Thoracic aorta (tissue), 2 donors: ENCODE results near the gene TPRN. TPM values are rescaled to one million over a fixed set of nuclear protein-coding genes. Genes with fewer than 3 reads are reported as not detected.

Experiments
- ATAC-seq: fragments of 150-250 bp; one replicate; pipeline ENCODE4 v1.8.0; 2017; ENCODE audit warnings: low read depth; ENCODE audit not compliant: insufficient number of reproducible peaks, low FRiP score
- DNase-seq: peaks from one replicate; pipeline ENCODE4 v3.0.0-alpha.2; 2020; ENCODE audit warnings: low spot score
- H3K27ac ChIP-seq, 2 donors: fragments of 200-600 bp; sonication (generic); 1 replicate in 1 of 2; 2 replicates in 1 of 2; pipeline ENCODE4 v1.5.1; 2016; ENCODE audit warnings: mild to moderate bottlenecking in 2 of 2, moderate library complexity in 2 of 2
- H3K27me3 ChIP-seq: fragments of 200-600 bp; sonication (generic); replicated peaks from 2 replicates; pipeline ENCODE4 v1.6.0; 2016; ENCODE audit warnings: mild to moderate bottlenecking; ENCODE audit not compliant: insufficient read depth
- H3K36me3 ChIP-seq: fragments of 200-600 bp; sonication (generic); one replicate; pipeline ENCODE4 v1.5.1; 2016
- H3K4me1 ChIP-seq, 2 donors: fragments of 200-600 bp; sonication (generic); 1 replicate in 1 of 2; 2 replicates in 1 of 2; pipeline versions ENCODE4 v1.5.1 to v1.6.0; 2016; ENCODE audit warnings: low read depth in 2 of 2, mild to moderate bottlenecking in 1 of 2; ENCODE audit not compliant: control insufficient read depth in 1 of 2
- H3K4me3 ChIP-seq: fragments of 200-600 bp; sonication (generic); 2 replicates; pipeline ENCODE4 v1.5.1; 2016; ENCODE audit warnings: mild to moderate bottlenecking
- H3K9me3 ChIP-seq: fragments of 200-600 bp; sonication (generic); 2 replicates; pipeline ENCODE4 v1.5.1; 2016
- CTCF ChIP-seq: fragments of 200-600 bp; sonication (generic); IDR thresholded peaks from one replicate; pipeline ENCODE4 v1.5.1; 2019; ENCODE audit warnings: antibody characterized with exemption
- total RNA-seq, 2 donors: library from RNA; depleted of rRNA; stranded (reverse); fragments of >200 nt; gene quantifications; one replicate each; pipeline versions ENCODE4 v1.1.0 to v1.2.3, GENCODE V29; 2016

The TPRN gene
- total RNA-seq, 2 donors from 2014 or later = 4.7 to 5.6 TPM

- Histone ChIP-seq H3K36me3 (no peaks in the 10 kb centered on the region), H3K9me3 (no peaks in the 10 kb centered on the region), H3K27ac (no peak overlapping the region), H3K27me3 (no peaks in the 10 kb centered on the region), H3K4me1 (peaks cover 3 to 32% of the 10 kb centered on the region in 2 donors), H3K4me3 (no peak overlapping the region)
- ATAC-seq = no peak
- no peak for DNase-seq
- no peak for TF ChIP-seq CTCF
These were observed 36.4 kb upstream of the TPRN start for GRCh38 chr9:137236936-137237421.

GRCh38 chr9:137236238-137236935 lies 35.8 kb upstream of the TPRN start:
- ATAC-seq = no peak
- H3K4me1 ChIP-seq = peaks cover 3 to 29% of the 10 kb centered on the region in 2 donors
- no peaks in the 10 kb centered on the region for H3K9me3 ChIP-seq
- peak overlapping the region; percentile 32 for H3K4me3 ChIP-seq
- no peak overlapping the region for H3K27ac ChIP-seq
- no peaks in the 10 kb centered on the region for H3K27me3 ChIP-seq
- peak; percentile 99 for TF ChIP-seq CTCF
- peak; percentile 45 for DNase-seq
- H3K36me3 ChIP-seq = no peaks in the 10 kb centered on the region

- Histone ChIP-seq H3K4me3 (peak overlapping the region; percentile 32), H3K36me3 (no peaks in the 10 kb centered on the region), H3K27ac (no peak overlapping the region), H3K27me3 (no peaks in the 10 kb centered on the region), H3K9me3 (no peaks in the 10 kb centered on the region), H3K4me1 (peaks cover 3 to 29% of the 10 kb centered on the region in 2 donors)
- DNase-seq (no peak), ATAC-seq (no peak)
- no peak for TF ChIP-seq CTCF
These were observed 35.1 kb upstream of the TPRN start for GRCh38 chr9:137235424-137236237.

- ATAC-seq = no peak
- no peak for TF ChIP-seq CTCF
These were observed 34.4 kb upstream of the TPRN start for GRCh38 chr9:137234758-137235423.

More at GRCh38 chr9:137234758-137235423, 34.4 kb upstream of the TPRN start:
- no peak for DNase-seq
- Histone ChIP-seq H3K9me3 (no peaks in the 10 kb centered on the region), H3K4me1 (peaks cover 3 to 27% of the 10 kb centered on the region in 2 donors), H3K36me3 (no peaks in the 10 kb centered on the region), H3K4me3 (no peak overlapping the region), H3K27ac (no peak overlapping the region), H3K27me3 (no peaks in the 10 kb centered on the region)
